ENCODE data around the gene KRT34.
"Not testable (repeated sequence)": the region's sequence is repeated elsewhere in the genome, so short reads cannot be mapped to it uniquely, and the experiment has no call there.

KRT34 gene

GRCh38 chr17:41395044-41395443 is 12.9 kb upstream of the KRT34 start:
- H3K9me3 Mint-ChIP-seq; intact Hi-C loops (cut with micrococcal nuclease); H3K4me1 Mint-ChIP-seq (ENCODE audit: low read depth); H3K36me3 Mint-ChIP-seq (ENCODE audit: low read depth); H3K27ac Mint-ChIP-seq; H3K4me3 Mint-ChIP-seq: not testable (repeated sequence)
- peaks cover 13% of the 10 kb centered on the region for H3K27me3 Mint-ChIP-seq

- H3K27me3 Mint-ChIP-seq = peaks cover 15% of the 10 kb centered on the region
- no peak overlapping the region for H3K27ac Mint-ChIP-seq
- H3K36me3 Mint-ChIP-seq (ENCODE audit: low read depth) = no peaks in the 10 kb centered on the region
- H3K4me3 Mint-ChIP-seq = no peak overlapping the region
- intact Hi-C loops (cut with micrococcal nuclease) = no loop called here
- no peaks in the 10 kb centered on the region for H3K4me1 Mint-ChIP-seq (ENCODE audit: low read depth)
- H3K9me3 Mint-ChIP-seq = no peaks in the 10 kb centered on the region
Measured at GRCh38 chr17:41394254-41394996, 12.3 kb upstream of the KRT34 start.

GRCh38 chr17:41393826-41394225 is 11.7 kb upstream of the KRT34 start:
- H3K36me3 Mint-ChIP-seq (ENCODE audit: low read depth) = no peaks in the 10 kb centered on the region
- intact Hi-C loops (cut with micrococcal nuclease) = no loop called here
- peaks cover 15% of the 10 kb centered on the region for H3K27me3 Mint-ChIP-seq
- no peak overlapping the region for H3K27ac Mint-ChIP-seq
- no peaks in the 10 kb centered on the region for H3K4me1 Mint-ChIP-seq (ENCODE audit: low read depth)
- no peak overlapping the region for H3K4me3 Mint-ChIP-seq
- H3K9me3 Mint-ChIP-seq = no peaks in the 10 kb centered on the region

GRCh38 chr17:41393294-41393693 is 11.2 kb upstream of the KRT34 start:
- intact Hi-C loops (cut with micrococcal nuclease) = no loop called here
- Mint-ChIP-seq H3K9me3 (no peaks in the 10 kb centered on the region), H3K4me3 (no peak overlapping the region), H3K4me1 (ENCODE audit: low read depth) (no peaks in the 10 kb centered on the region), H3K36me3 (ENCODE audit: low read depth) (no peaks in the 10 kb centered on the region), H3K27me3 (peaks cover 15% of the 10 kb centered on the region), H3K27ac (no peak overlapping the region)

GRCh38 chr17:41392278-41392677 is 10.2 kb upstream of the KRT34 start:
- H3K27ac Mint-ChIP-seq = no peak overlapping the region
- peaks cover 18% of the 10 kb centered on the region for H3K27me3 Mint-ChIP-seq
- no peak overlapping the region for H3K4me3 Mint-ChIP-seq
- H3K4me1 Mint-ChIP-seq (ENCODE audit: low read depth) = no peaks in the 10 kb centered on the region
- intact Hi-C loops (cut with micrococcal nuclease) = no loop called here
- peaks cover 4% of the 10 kb centered on the region for H3K9me3 Mint-ChIP-seq
- no peaks in the 10 kb centered on the region for H3K36me3 Mint-ChIP-seq (ENCODE audit: low read depth)

- Mint-ChIP-seq H3K27me3 (peaks cover 22% of the 10 kb centered on the region), H3K27ac (no peak overlapping the region)
- intact Hi-C loops (cut with micrococcal nuclease) = no loop called here
Measured at GRCh38 chr17:41391535-41391934, 9.4 kb upstream of the KRT34 start.

GRCh38 chr17:41390411-41390938 is 8.4 kb upstream of the KRT34 start:
- no peaks in the 10 kb centered on the region for H3K4me1 Mint-ChIP-seq (ENCODE audit: low read depth)
- H3K27ac Mint-ChIP-seq = no peak overlapping the region
- no peak overlapping the region for H3K4me3 Mint-ChIP-seq
- H3K27me3 Mint-ChIP-seq = peaks cover 22% of the 10 kb centered on the region
- intact Hi-C loops (cut with micrococcal nuclease) = no loop called here
- H3K36me3 Mint-ChIP-seq (ENCODE audit: low read depth) = no peaks in the 10 kb centered on the region
- peaks cover 16% of the 10 kb centered on the region for H3K9me3 Mint-ChIP-seq

More at GRCh38 chr17:41391535-41391934, 9.4 kb upstream of the KRT34 start:
- no peak overlapping the region for H3K4me3 Mint-ChIP-seq
- peaks cover 12% of the 10 kb centered on the region for H3K9me3 Mint-ChIP-seq
- H3K36me3 Mint-ChIP-seq (ENCODE audit: low read depth) = no peaks in the 10 kb centered on the region
- no peaks in the 10 kb centered on the region for H3K4me1 Mint-ChIP-seq (ENCODE audit: low read depth)

- Mint-ChIP-seq H3K27me3 (peaks cover 19% of the 10 kb centered on the region), H3K27ac (no peak overlapping the region), H3K4me3 (no peak overlapping the region)
Measured at GRCh38 chr17:41387670-41388069, 5.6 kb upstream of the KRT34 start.

GRCh38 chr17:41386227-41386626 is 4.1 kb upstream of the KRT34 start:
- H3K4me3 Mint-ChIP-seq = no peak overlapping the region
- H3K4me1 Mint-ChIP-seq (ENCODE audit: low read depth) = no peaks in the 10 kb centered on the region
- peaks cover 22% of the 10 kb centered on the region for H3K27me3 Mint-ChIP-seq
- no peak overlapping the region for H3K27ac Mint-ChIP-seq
- intact Hi-C loops (cut with micrococcal nuclease) = no loop called here
- H3K36me3 Mint-ChIP-seq (ENCODE audit: low read depth) = no peaks in the 10 kb centered on the region
- H3K9me3 Mint-ChIP-seq = peaks cover 16% of the 10 kb centered on the region

More at GRCh38 chr17:41387670-41388069, 5.6 kb upstream of the KRT34 start:
- no peaks in the 10 kb centered on the region for H3K4me1 Mint-ChIP-seq (ENCODE audit: low read depth)
- H3K9me3 Mint-ChIP-seq = peaks cover 16% of the 10 kb centered on the region
- intact Hi-C loops (cut with micrococcal nuclease) = no loop called here
- H3K36me3 Mint-ChIP-seq (ENCODE audit: low read depth) = no peaks in the 10 kb centered on the region

GRCh38 chr17:41383690-41384089 is 1.6 kb upstream of the KRT34 start:
- no peaks in the 10 kb centered on the region for H3K4me1 Mint-ChIP-seq (ENCODE audit: low read depth)
- peaks cover 16% of the 10 kb centered on the region for H3K9me3 Mint-ChIP-seq
- H3K36me3 Mint-ChIP-seq (ENCODE audit: low read depth) = no peaks in the 10 kb centered on the region
- intact Hi-C loops (cut with micrococcal nuclease) = no loop called here
- no peak overlapping the region for H3K4me3 Mint-ChIP-seq
- H3K27ac Mint-ChIP-seq = no peak overlapping the region
- peaks cover 14% of the 10 kb centered on the region for H3K27me3 Mint-ChIP-seq

- no peak overlapping the region for H3K4me3 Mint-ChIP-seq
- H3K36me3 Mint-ChIP-seq (ENCODE audit: low read depth) = no peaks in the 10 kb centered on the region
- H3K27ac Mint-ChIP-seq = no peak overlapping the region
- H3K27me3 Mint-ChIP-seq = peaks cover 16% of the 10 kb centered on the region
- intact Hi-C loops (cut with micrococcal nuclease) = no loop called here
- H3K9me3 Mint-ChIP-seq = peaks cover 13% of the 10 kb centered on the region
- no peaks in the 10 kb centered on the region for H3K4me1 Mint-ChIP-seq (ENCODE audit: low read depth)
Measured at GRCh38 chr17:41382394-41382793, 288 bp upstream of the KRT34 start.

- intact Hi-C loops (cut with micrococcal nuclease); H3K36me3 Mint-ChIP-seq (ENCODE audit: low read depth); H3K9me3 Mint-ChIP-seq; H3K27ac Mint-ChIP-seq; H3K4me3 Mint-ChIP-seq; H3K27me3 Mint-ChIP-seq; H3K4me1 Mint-ChIP-seq (ENCODE audit: low read depth): not testable (repeated sequence)
Measured at GRCh38 chr17:41380091-41380490, 2.0 kb downstream of the KRT34 start.

- Mint-ChIP-seq H3K4me1 (ENCODE audit: low read depth) (no peaks in the 10 kb centered on the region), H3K4me3 (no peak overlapping the region), H3K9me3 (no peaks in the 10 kb centered on the region), H3K27ac (no peak overlapping the region), H3K36me3 (ENCODE audit: low read depth) (no peaks in the 10 kb centered on the region), H3K27me3 (peaks cover 14% of the 10 kb centered on the region)
- intact Hi-C loops (cut with micrococcal nuclease) = no loop called here
Measured at GRCh38 chr17:41377546-41377945, 4.6 kb downstream of the KRT34 start.

- no peak within 1 kb of the TSS for H3K4me3 Mint-ChIP-seq
- peaks cover 12% of the 10 kb centered on the region for H3K27me3 Mint-ChIP-seq
- no peaks in the 10 kb centered on the region for H3K4me1 Mint-ChIP-seq (ENCODE audit: low read depth)
- intact Hi-C loops (cut with micrococcal nuclease) = no loop called here
- no peaks in the 10 kb centered on the region for H3K9me3 Mint-ChIP-seq
- H3K36me3 Mint-ChIP-seq (ENCODE audit: low read depth) = no peaks in the 10 kb centered on the region
- no peak within 1 kb of the TSS for H3K27ac Mint-ChIP-seq
Measured at GRCh38 chr17:41369713-41370112, 12.4 kb downstream of the KRT34 start, which contains the start of gene KRT33B. TSS of gene KRT33B (minus strand) at chr17:41369813. CDS start at chr17:41369750, 63 bp downstream.

- intact Hi-C loops (cut with micrococcal nuclease) = no loop called here
- Mint-ChIP-seq H3K27me3 (peaks cover 7% of the 10 kb centered on the region), H3K27ac (no peak overlapping the region), H3K4me1 (ENCODE audit: low read depth) (no peaks in the 10 kb centered on the region), H3K9me3 (no peaks in the 10 kb centered on the region), H3K36me3 (ENCODE audit: low read depth) (no peaks in the 10 kb centered on the region), H3K4me3 (no peak overlapping the region)
Measured at GRCh38 chr17:41369023-41369422, 13.1 kb downstream of the KRT34 start.
